HG03045 (cell line): ENCODE measurements around the gene USP25.

Experiments
- ATAC-seq: cut with Tn5 transposase; IDR thresholded peaks from one replicate; pipeline ENCODE4 v1.9.1; 2021; ENCODE audit warnings: mild to moderate bottlenecking, moderate library complexity; ENCODE audit not compliant: unreplicated experiment

USP25 gene

DNA sequence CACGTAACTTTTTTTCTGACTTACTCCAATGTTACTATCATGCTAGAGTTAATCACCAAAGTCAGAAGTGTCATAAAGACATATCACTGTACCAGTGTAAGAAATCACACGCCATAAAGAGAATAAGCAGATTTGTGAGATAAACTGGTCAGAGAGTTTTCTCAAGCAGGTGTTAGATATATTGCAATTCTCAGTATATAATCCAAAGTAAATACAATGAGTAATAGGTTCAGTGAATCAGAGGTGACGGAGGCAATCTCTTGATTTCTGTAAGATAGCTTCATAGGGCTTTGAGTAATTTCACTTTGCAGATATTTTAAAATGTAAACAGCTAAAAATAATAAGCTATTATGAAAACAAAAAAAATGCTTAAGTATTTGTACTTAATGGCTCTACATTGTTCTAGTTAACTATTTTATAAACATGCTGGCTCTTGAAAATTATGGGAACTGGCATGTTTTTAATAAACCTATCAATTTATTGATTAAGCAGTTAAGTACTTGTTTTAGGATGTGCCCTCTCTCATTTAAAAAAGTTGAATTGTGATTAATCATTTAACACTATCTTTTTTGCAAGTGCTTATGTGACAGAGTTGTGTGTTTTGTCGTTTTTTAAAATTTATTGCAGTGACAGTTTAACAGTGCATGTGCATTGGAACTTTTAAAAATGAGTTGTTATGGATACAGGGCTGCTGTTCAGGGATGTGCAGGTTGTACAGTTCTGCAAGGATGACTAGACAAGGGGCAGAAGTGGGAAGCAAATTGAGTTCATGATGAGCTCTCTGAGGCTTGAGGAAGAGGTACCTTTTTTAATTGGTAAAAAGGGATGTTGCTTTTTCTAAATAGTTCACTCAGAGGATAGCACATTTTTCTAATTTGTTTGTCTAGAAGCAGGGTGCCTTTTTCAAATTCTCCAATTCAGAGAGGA is 119.1 kb downstream of the USP25 start:
- ATAC-seq: no peak

- no peak for ATAC-seq
These were observed 120.1 kb downstream of the USP25 start for GRCh38 chr21:15849927-15850326.

- no peak for ATAC-seq
These were observed 120.9 kb downstream of the USP25 start for GRCh38 chr21:15850645-15851044.

DNA sequence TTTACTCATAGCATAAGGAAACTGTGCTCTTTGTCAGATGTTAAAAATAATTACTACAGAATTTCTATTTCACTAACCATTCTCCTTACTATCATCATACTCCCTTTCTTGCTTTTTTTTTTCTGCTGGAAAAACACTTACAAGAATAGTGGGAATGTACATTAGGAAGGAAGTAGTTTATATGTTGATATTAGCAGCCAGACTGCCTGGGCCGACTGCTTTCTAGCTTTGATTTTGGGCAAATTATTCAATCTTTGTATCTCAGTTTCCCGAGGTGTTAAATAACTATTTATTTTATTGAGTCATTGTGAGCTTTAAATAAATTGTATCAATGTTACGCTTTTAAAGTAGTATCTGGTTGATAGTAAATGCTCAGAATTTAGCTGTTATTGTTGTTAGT is 122.4 kb downstream of the USP25 start:
- ATAC-seq: no peak

DNA sequence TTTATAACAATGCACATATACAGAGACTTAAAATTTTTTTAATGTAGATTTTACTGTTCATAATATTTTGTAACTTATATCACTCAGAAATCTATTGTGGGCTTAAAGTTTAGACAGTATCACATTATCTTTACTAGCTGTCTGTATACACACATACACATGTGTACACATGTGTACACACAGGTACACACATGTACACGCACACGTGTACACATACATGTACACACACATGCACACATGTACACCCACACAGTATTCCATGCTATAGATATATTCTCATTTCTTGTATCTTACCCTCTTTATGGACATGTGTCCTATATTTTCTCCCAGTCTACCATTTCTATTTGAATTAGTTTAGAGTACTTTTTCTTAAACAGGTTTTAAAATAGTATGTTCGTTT is 123.3 kb downstream of the USP25 start:
- ATAC-seq: no peak

DNA sequence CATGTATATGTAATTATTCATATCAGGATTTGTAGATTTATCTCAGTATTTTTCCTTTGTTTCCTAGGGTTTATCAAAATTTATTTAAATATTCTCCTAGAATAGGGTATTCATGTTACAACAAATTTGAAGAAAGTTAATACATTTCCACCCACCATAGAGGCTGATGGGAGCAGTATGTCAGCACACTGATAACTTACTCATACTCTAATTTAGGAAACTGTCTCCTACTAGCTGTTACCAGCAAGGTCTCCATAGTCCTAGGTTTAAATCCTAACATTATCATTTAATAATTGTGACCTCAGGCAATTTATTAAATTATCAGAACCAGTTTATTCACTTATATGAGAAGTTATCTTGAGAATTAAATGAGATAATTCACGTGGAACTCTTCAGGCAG is 127.0 kb downstream of the USP25 start:
- no peak for ATAC-seq

GRCh38 chr21:15857740-15858139 is 128.0 kb downstream of the USP25 start:
- ATAC-seq: no peak

- ATAC-seq: no peak
These were observed 130.8 kb downstream of the USP25 start for GRCh38 chr21:15860541-15860940.

GRCh38 chr21:15868940-15869339 is 139.2 kb downstream of the USP25 start:
- ATAC-seq: no peak

- peak; percentile 54 for ATAC-seq
These were observed 141.0 kb downstream of the USP25 start for GRCh38 chr21:15870819-15871218.

- ATAC-seq: no peak
These were observed 142.5 kb downstream of the USP25 start for GRCh38 chr21:15872236-15872635.

GRCh38 chr21:15874615-15875014 is 144.8 kb downstream of the USP25 start:
- ATAC-seq: no peak

- no peak for ATAC-seq
These were observed 145.5 kb downstream of the USP25 start for GRCh38 chr21:15875286-15875685.

- ATAC-seq: no peak
These were observed 164.1 kb downstream of the USP25 start for GRCh38 chr21:15893902-15894301.

GRCh38 chr21:15894596-15894995 is 164.8 kb downstream of the USP25 start:
- no peak for ATAC-seq

- ATAC-seq: no peak
These were observed 165.6 kb downstream of the USP25 start for GRCh38 chr21:15895142-15896106.

DNA sequence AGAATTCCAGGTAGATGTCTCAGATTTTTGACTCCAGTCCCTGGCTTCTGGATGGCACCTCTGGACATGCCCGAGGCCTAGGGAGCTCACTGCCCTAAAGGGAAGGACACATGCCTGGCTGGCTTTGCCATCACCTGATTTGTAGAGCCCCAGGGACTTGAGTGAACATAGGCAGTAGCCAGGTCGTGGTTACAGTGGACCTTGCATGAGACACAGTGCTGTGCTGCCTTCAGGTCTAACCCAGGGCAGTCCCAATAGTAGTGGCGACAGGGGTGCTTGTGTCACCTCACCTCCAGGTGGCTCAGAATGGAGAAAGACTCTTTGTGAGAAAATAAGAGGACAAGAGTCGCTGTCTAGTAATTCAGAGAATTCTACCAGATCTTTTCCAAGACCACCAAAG is 166.7 kb downstream of the USP25 start:
- no peak for ATAC-seq

- ATAC-seq: no peak
These were observed 174.6 kb downstream of the USP25 start for GRCh38 chr21:15904389-15904788.

- no peak for ATAC-seq
These were observed 178.4 kb downstream of the USP25 start for GRCh38 chr21:15908187-15908586.

DNA sequence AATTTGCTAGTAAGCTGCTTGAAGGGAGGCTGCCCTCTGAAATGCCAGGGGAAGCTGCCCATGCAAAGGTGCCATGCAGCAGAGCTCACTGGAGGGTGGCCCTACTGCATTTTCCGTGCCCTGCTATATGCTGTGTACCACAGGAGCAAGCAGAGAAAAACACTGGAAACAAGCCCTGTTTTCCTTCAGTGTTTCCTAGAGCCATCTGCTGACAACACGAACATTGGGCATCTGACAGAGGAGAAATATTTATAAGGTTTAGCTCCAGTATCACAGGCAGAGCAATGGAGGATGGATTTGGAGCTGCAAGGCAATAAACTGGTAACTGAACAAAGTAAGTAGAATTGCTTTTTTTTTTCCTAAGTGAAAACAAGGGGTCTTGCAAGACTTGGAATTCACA is 198.4 kb downstream of the USP25 start:
- no peak for ATAC-seq

DNA sequence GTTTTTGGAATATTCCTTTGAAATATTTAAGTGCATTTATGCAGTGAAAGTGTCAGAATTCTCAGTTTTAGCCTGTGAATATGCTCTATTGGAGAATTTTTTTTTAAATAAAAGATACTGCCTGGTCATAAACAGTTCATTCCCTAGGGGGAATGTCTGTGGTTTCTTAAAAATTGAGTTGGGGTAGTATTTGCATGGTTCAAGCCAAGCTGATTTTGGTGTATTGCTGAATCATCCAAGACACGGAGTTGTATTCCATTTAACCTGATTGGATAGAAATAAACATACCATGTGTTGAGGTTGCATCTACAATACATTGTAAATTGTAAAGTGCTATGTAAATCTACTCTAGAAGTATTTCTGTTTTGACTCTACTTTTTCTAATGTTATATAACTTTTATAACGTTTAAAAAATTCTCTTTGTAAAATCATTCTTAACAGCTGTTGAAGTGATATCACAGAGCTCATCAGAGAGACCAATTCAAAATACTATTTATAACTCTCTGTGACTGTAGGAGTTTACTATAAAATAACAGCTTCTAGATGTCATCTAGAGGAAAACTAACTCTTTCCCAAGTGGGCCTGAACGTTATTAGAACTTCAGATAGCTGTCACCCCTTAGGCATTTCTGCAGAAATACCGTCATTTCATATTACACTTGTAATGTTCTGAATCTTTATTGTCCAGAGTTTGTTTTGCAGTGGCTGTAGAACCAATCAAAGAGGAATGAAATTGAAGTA is 199.1 kb downstream of the USP25 start:
- ATAC-seq: no peak
